Mucosa of descending colon (tissue), 3 donors: Measurements from ENCODE around the gene IGFL4. TPM values are rescaled to one million over a fixed set of nuclear protein-coding genes. Genes with fewer than 3 reads are reported as not detected.
A peak's percentile ranks its signal among the peaks of the same experiment; 100 is the strongest.

ENCODE experiments used
- ATAC-seq: fragments of 200-7000 bp; cut with Tn5 transposase; one replicate; pipeline ENCODE4 v1.9.1; 2020; ENCODE audit warnings: mild to moderate bottlenecking, moderate library complexity
- DNase-seq, 3 donors: peaks; one replicate each; pipeline ENCODE4 v3.0.0-alpha.2; 2020
- H3K36me3 ChIP-seq: fragments of 200-600 bp; one replicate; pipeline ENCODE4 v1.8.0; 2021; ENCODE audit warnings: low read depth, mild to moderate bottlenecking
- H3K4me1 ChIP-seq: fragments of 200-600 bp; one replicate; pipeline ENCODE4 v1.8.0; 2021; ENCODE audit warnings: low read depth, mild to moderate bottlenecking
- H3K4me3 ChIP-seq: fragments of 200-600 bp; one replicate; pipeline ENCODE4 v1.8.0; 2021; ENCODE audit warnings: mild to moderate bottlenecking
- H3K9me3 ChIP-seq: fragments of 200-600 bp; one replicate; pipeline ENCODE4 v1.8.0; 2021; ENCODE audit warnings: mild to moderate bottlenecking
- CTCF ChIP-seq: fragments of 200-600 bp; IDR thresholded peaks from one replicate; pipeline ENCODE4 v1.8.0; 2022; ENCODE audit warnings: antibody characterized with exemption, mild to moderate bottlenecking
- intact Hi-C, 2 donors: fragments of 100-400 bp; cut with DNase I in 1 of 2; cut with micrococcal nuclease in 1 of 2; formaldehyde crosslinking; loops; one replicate each; pipeline versions ENCODE4 v1.11.0 to v1.11.1; 2022; cut with DNase I, micrococcal nuclease
- total RNA-seq, 3 donors: library from RNA; stranded (reverse); fragmentation: NEBNext Ultra II Directional in 2 of 3; extraction: Animal tissue kit (Norgen Biotek cat#: 25700) in 2 of 3; gene quantifications; one replicate each; pipeline versions ENCODE4 v1.2.1 to v1.2.4, GENCODE V29; 2021 to 2023
- donor health status: DM: no; HTN: no; CAD: no; lungs with moderate emphysema.
- donor health status: DM: no; HTN: no; CAD: no.
- donor health status: DM: no; HTN: yes; CAD: no.

The IGFL4 gene
- total RNA-seq, 3 donors from 2014 or later, result not detected

- DNase-seq (no peak), ATAC-seq (no peak)
- intact Hi-C loops, result no loop called here
- Histone ChIP-seq H3K36me3 (no peaks in the 10 kb centered on the region), H3K4me3 (no peak overlapping the region), H3K9me3 (no peaks in the 10 kb centered on the region), H3K4me1 (peaks cover 14% of the 10 kb centered on the region)
- TF ChIP-seq CTCF, result no peak
These were observed 21.5 kb downstream of the IGFL4 start for GRCh38 chr19:46019270-46019669.

- TF ChIP-seq CTCF, result no peak
- no peaks in the 10 kb centered on the region for H3K9me3 ChIP-seq
- H3K4me1 ChIP-seq, result peaks cover 14% of the 10 kb centered on the region
- DNase-seq (no peak), ATAC-seq (no peak)
- intact Hi-C loops, result no loop called here
- H3K4me3 ChIP-seq, result no peak overlapping the region
- H3K36me3 ChIP-seq, result no peaks in the 10 kb centered on the region
These were observed 22.0 kb downstream of the IGFL4 start for GRCh38 chr19:46018729-46019251.

- DNase-seq (no peak), ATAC-seq (no peak)
- Histone ChIP-seq H3K4me1 (peaks cover 14% of the 10 kb centered on the region), H3K9me3 (no peaks in the 10 kb centered on the region), H3K4me3 (no peak overlapping the region), H3K36me3 (no peaks in the 10 kb centered on the region)
- no peak for TF ChIP-seq CTCF
- intact Hi-C loops, result no loop called here
These were observed 22.7 kb downstream of the IGFL4 start for GRCh38 chr19:46017874-46018675.

GRCh38 chr19:46017095-46017429 is 23.7 kb downstream of the IGFL4 start:
- intact Hi-C loops, result no loop called here
- no peak for TF ChIP-seq CTCF
- Histone ChIP-seq H3K4me1 (peaks cover 14% of the 10 kb centered on the region), H3K9me3 (no peaks in the 10 kb centered on the region), H3K36me3 (no peaks in the 10 kb centered on the region), H3K4me3 (no peak overlapping the region)
- DNase-seq, result peak in 1 of 3 donors; percentile 42
- ATAC-seq, result no peak

- H3K36me3 ChIP-seq, result no peaks in the 10 kb centered on the region
- ATAC-seq (peak; percentile 85), DNase-seq (peak; percentile 84 to 90 (median 88))
- intact Hi-C loops, result no loop called here
- TF ChIP-seq CTCF, result peak; percentile 95
- no peak overlapping the region for H3K4me3 ChIP-seq
- H3K4me1 ChIP-seq, result peaks cover 14% of the 10 kb centered on the region
- H3K9me3 ChIP-seq, result no peaks in the 10 kb centered on the region
These were observed 24.2 kb downstream of the IGFL4 start for GRCh38 chr19:46016426-46017094.
